Endodermal cell (in vitro differentiated cells): ENCODE measurements around the gene TUBGCP6. TPM values are rescaled to one million over a fixed set of nuclear protein-coding genes. Genes with fewer than 3 reads are reported as not detected.

Source experiments
- DNase-seq: peaks from one replicate; pipeline ENCODE4 v3.0.0-alpha.2; 2017
- H3K27ac ChIP-seq: 2 replicates; pipeline ENCODE4 v1.5.1; 2013; ENCODE audit warnings: mild to moderate bottlenecking, low read depth, low read length, moderate library complexity
- H3K27me3 ChIP-seq: 2 replicates; pipeline ENCODE4 v1.6.1; 2013; ENCODE audit warnings: mild to moderate bottlenecking, low read length, moderate library complexity; ENCODE audit not compliant: insufficient read depth, control insufficient read depth, poor library complexity, severe bottlenecking
- H3K36me3 ChIP-seq: 2 replicates; pipeline ENCODE4 v1.7.0; 2013; ENCODE audit warnings: mild to moderate bottlenecking, low read length, moderate library complexity; ENCODE audit not compliant: control insufficient read depth, insufficient read depth
- H3K4me1 ChIP-seq: one replicate; pipeline ENCODE4 v1.7.0; 2013; ENCODE audit warnings: low read length; ENCODE audit not compliant: control insufficient read depth, insufficient read depth
- H3K4me3 ChIP-seq: 2 replicates; pipeline ENCODE4 v1.5.1; 2013; ENCODE audit warnings: mild to moderate bottlenecking, low read length, moderate library complexity
- H3K9ac ChIP-seq: 2 replicates; pipeline ENCODE4 v1.6.1; 2013; ENCODE audit warnings: mild to moderate bottlenecking, low read length, moderate library complexity; ENCODE audit not compliant: poor library complexity, severe bottlenecking; ENCODE audit errors: extremely low read depth
- H3K9me3 ChIP-seq: 2 replicates; pipeline ENCODE4 v1.6.1; 2013; ENCODE audit warnings: mild to moderate bottlenecking, low read length, moderate library complexity; ENCODE audit not compliant: control insufficient read depth
- H3K27ac Mint-ChIP-seq: 2 replicates; pipeline ENCODE4 v1.8.0; 2020; ENCODE audit warnings: mixed read lengths
- H3K27me3 Mint-ChIP-seq: 2 replicates; pipeline ENCODE4 v1.8.0; 2021; ENCODE audit warnings: mild to moderate bottlenecking, mixed read lengths; ENCODE audit not compliant: insufficient read depth
- H3K36me3 Mint-ChIP-seq: 2 replicates; pipeline ENCODE4 v1.8.0; 2020; ENCODE audit warnings: low read depth, mixed read lengths
- H3K4me1 Mint-ChIP-seq: 2 replicates; pipeline ENCODE4 v1.8.0; 2020; ENCODE audit warnings: mixed read lengths
- H3K4me3 Mint-ChIP-seq: 2 replicates; pipeline ENCODE4 v1.8.0; 2020; ENCODE audit warnings: mild to moderate bottlenecking, moderate library complexity, mixed read lengths
- H3K9me3 Mint-ChIP-seq: 2 replicates; pipeline ENCODE4 v1.8.0; 2020; ENCODE audit warnings: mild to moderate bottlenecking, mixed read lengths
- CTCF ChIP-seq: fragments of 200-600 bp; sonication (generic); conservative IDR thresholded peaks from 2 replicates; pipeline ENCODE4 v1.5.0; 2021; ENCODE audit warnings: antibody characterized with exemption, mild to moderate bottlenecking
- WGBS, 2 experiments: methylation state at CpG; one replicate each; pipeline versions ENCODE4 v1.1.5 to v1.1.7; 2013; ENCODE audit warnings: missing lambda C conversion rate in 2 of 2, mixed read lengths in 1 of 2; ENCODE audit not compliant: insufficient coverage in 1 of 2, insufficient read length in 1 of 2; 5-methylcytosine and 5-hydroxymethylcytosine counted together
- total RNA-seq, 2 donors: library from RNA; stranded (reverse); fragmentation: NEBNext Ultra II Directional in 1 of 2; extraction: Animal tissue kit (Norgen Biotek cat#: 25700) in 1 of 2; gene quantifications; 2 replicates in 1 of 2; 3 replicates in 1 of 2; pipeline ENCODE4 v1.2.1, GENCODE V29; 2021

TUBGCP6 gene
- total RNA-seq, 2 donors from 2014 or later, result 43.7 to 46.0 TPM

- Histone ChIP-seq H3K36me3 (no peaks in the 10 kb centered on the region), H3K9me3 (no peaks in the 10 kb centered on the region), H3K4me3 (no peak overlapping the region), H3K4me1 (no peaks in the 10 kb centered on the region), H3K27me3 (peaks cover 25% of the 10 kb centered on the region), H3K27ac (no peak overlapping the region), H3K9ac (no peak overlapping the region)
- H3K9me3 Mint-ChIP-seq, result peaks cover 3% of the 10 kb centered on the region
- no peak overlapping the region for H3K4me3 Mint-ChIP-seq
- 73 to 92% methylated on average over 4 to 11 of the region's 11 CpGs for WGBS, 2 experiments
- H3K4me1 Mint-ChIP-seq, result no peaks in the 10 kb centered on the region
- no peak for DNase-seq
- no peak overlapping the region for H3K27ac Mint-ChIP-seq
- H3K27me3 Mint-ChIP-seq, result peaks cover 34% of the 10 kb centered on the region
- H3K36me3 Mint-ChIP-seq, result no peaks in the 10 kb centered on the region
- no peak for TF ChIP-seq CTCF
Observed at GRCh38 chr22:50167689-50168489, 76.9 kb downstream of the TUBGCP6 start.

Other genes starting within 250 kb of the TUBGCP6 start
- under 1 TPM in 1 of 2 donors, not detected in 1; 0.15 TPM for gene IL17REL, start 232.3 kb downstream of the TUBGCP6 start, total RNA-seq
- under 1 TPM in 1 of 2 donors, not detected in 1; 0.20 TPM for gene TTLL8, start 186.7 kb downstream of the TUBGCP6 start, total RNA-seq
- gene MLC1, start 159.6 kb downstream of the TUBGCP6 start, total RNA-seq, result under 1 TPM in 1 of 2 donors, not detected in 1; 0.18 TPM
- gene MOV10L1, start 155.0 kb downstream of the TUBGCP6 start, total RNA-seq, result under 1 TPM in 1 of 2 donors, not detected in 1; 0.31 TPM
- 10 to 100 TPM in 1 of 2 donors, 1 to 10 TPM in 1; 8.8 to 11.2 TPM for gene PANX2, start 74.3 kb downstream of the TUBGCP6 start, total RNA-seq
- gene TRABD, start 59.1 kb downstream of the TUBGCP6 start, total RNA-seq, result 10 to 100 TPM; 49.6 to 56.4 TPM
- gene SELENOO, start 44.0 kb downstream of the TUBGCP6 start, total RNA-seq, result 10 to 100 TPM; 22.2 to 22.9 TPM
- 10 to 100 TPM; 57.2 to 62.8 TPM for gene HDAC10, start 6.2 kb upstream of the TUBGCP6 start, total RNA-seq
- 10 to 100 TPM; 46.5 to 57.0 TPM for gene MAPK12, start 16.7 kb upstream of the TUBGCP6 start, total RNA-seq
- gene MAPK11, start 25.4 kb upstream of the TUBGCP6 start, total RNA-seq, result under 1 TPM; 0.33 to 0.40 TPM
- 10 to 100 TPM; 94.7 to 97.7 TPM for gene PLXNB2, start 62.6 kb upstream of the TUBGCP6 start, total RNA-seq
- gene DENND6B, start 82.0 kb upstream of the TUBGCP6 start, total RNA-seq, result 10 to 100 TPM in 1 of 2 donors, 1 to 10 TPM in 1; 8.3 to 14.2 TPM
- 10 to 100 TPM; 58.7 to 81.2 TPM for gene PPP6R2, start 98.3 kb upstream of the TUBGCP6 start, total RNA-seq
- 10 to 100 TPM; 89.9 to 90.1 TPM for gene SBF1, start 230.0 kb upstream of the TUBGCP6 start, total RNA-seq
- gene ADM2, start 236.5 kb upstream of the TUBGCP6 start, total RNA-seq, result 1 to 10 TPM; 4.0 to 4.2 TPM
- gene MIOX, start 241.8 kb upstream of the TUBGCP6 start, total RNA-seq, result not detected